GM04504 (cell line): Measurements from ENCODE around the gene CHEK1.
"Not testable (repeated sequence)": the region's sequence is repeated elsewhere in the genome, so short reads cannot be mapped to it uniquely, and the experiment has no call there.

Experiments used
- DNase-seq: peaks from one replicate; pipeline ENCODE4 v3.0.0-alpha.2; 2012; ENCODE audit warnings: low read depth

CHEK1 gene

DNA sequence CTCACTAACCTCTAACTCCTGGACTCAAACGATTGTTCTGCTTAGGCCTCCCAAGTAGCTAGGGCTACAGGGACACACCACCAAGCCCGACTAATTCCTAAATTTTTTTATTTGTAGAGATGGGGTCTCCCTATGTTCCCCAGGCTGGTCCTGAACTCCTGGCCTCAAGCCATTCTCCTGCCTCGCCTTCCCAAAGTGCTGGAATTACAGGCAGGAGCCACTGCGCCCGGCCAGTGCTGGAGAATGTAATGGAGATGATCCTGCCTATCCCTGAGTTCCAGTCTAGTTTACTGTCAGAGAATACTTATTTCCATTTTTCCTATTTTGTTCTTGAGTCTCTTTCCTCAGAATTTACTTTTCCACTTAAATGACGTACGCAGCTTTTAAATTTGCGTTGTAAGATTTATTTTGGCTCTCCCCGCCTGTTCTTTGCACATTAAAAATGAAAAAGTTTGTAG is at the start of gene CHEK1:
Gene CHEK1 (plus strand): TSS at position 408 of the 458 bp plus-strand sequence. CDS start 1,606 bp downstream, outside the sequence.
- no peak for DNase-seq

DNA sequence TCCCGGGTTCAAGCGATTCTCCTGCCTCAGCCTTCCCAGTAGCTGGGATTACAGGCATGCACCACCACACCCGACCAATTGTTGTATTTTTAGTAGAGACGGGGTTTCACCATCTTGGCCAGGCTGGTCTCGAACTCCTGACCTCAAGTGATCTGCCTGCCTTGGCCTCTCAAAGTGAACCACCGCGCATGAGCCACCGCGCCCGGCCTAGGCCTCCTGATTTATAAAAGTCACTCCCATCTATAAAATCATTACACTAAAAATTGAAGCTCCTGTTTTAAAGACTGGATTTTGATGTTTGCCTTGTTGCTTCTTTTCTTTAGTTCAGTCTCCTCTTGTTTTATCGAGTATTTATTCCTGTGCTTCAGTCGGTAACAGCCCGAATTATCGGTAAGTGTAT is 47.8 kb upstream of the CHEK1 start:
- not testable (repeated sequence) for DNase-seq

DNA sequence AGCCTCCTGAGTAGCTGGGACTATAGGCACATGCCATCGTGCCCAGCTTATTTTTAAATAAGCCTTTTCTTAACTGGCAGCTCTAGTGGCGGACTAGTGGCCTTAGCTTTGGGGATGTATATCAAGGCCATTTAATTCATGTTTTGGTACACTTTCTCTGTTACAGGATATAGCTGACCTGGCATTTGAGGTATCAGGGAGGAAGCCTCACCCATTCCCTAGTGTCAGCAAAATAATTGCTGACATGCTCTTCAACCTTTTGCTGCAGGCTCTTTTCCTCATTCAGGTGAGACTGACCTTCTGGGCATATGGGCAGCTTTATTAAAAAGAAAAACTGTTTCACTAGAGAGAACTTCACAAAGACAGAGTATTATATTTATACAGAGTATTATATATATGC is 46.2 kb upstream of the CHEK1 start:
- DNase-seq: no peak

DNA sequence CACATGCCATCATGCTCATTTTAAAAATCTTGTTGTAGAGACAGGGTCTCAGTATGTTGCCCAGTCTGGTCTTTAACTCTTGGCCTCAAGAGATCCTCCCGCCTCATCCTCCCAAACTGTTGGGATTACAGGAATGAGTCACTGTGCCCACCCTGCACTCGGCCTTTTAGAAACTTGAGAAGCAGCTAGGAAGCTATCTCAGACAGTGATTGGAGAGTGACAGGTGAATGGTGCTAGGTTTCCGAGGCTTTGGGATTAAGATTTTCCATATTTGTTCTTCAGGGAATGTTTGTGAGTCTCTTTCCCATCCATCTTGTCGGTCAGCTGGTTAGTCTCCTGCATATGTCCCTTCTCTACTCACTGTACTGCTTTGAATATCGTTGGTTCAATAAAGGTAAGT is 45.2 kb upstream of the CHEK1 start:
- DNase-seq: no peak

DNA sequence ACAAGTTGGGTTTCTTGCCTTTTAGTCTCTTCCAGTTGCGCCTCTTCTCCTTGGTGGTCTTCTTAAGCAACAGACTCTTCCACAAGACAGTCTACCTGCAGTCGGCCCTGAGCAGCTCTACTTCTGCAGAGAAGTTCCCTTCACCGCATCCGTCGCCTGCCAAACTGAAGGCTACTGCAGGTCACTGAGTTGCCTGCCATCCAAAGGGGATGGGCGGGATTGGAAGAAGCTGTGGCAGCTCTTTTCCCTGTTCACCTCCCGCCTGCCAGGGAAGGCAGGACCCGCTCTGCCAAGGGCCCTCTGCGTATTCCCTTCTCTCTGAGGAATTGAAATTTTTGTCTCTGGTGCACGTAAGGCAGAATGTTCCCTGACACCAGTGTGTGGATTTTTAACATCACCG is 41.5 kb upstream of the CHEK1 start:
- DNase-seq: no peak

DNA sequence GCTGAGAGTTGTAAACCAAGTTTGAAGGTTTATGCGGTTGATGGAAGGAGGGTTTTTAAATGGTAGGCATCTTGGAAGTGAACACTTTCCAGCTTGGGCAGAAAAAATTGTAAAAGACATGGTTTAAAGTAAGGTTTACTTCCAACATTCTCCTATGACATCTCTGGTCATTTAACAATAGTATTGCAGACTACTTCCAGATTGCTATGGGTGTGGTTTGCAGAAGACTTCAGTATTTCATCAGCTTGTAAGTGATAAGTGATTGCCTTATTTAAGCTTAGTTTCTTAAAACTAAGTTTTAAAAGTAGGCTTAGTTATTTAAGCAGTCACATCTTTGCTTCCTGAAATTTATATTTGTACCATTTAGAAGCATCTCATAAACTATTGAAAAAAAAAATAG is 39.5 kb upstream of the CHEK1 start:
- DNase-seq: no peak

DNA sequence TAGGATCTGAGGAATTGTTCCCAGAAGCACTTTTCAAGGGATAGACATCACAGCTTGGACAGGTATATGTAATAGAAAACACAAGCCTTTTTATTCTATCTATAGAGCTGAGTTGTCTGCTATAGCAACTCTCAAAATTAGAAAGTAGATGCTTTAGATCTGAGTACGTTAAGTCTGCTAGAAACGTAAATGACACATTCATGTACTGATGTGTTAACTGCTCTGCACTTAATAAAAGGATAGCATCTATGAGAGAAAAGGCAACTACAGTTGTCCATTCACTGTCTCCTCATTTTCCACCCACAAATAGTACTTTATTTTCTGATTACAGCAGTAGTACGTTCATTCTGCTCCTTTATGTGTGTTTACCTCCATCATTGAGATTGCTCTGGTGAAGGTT is 38.3 kb upstream of the CHEK1 start:
- no peak for DNase-seq

DNA sequence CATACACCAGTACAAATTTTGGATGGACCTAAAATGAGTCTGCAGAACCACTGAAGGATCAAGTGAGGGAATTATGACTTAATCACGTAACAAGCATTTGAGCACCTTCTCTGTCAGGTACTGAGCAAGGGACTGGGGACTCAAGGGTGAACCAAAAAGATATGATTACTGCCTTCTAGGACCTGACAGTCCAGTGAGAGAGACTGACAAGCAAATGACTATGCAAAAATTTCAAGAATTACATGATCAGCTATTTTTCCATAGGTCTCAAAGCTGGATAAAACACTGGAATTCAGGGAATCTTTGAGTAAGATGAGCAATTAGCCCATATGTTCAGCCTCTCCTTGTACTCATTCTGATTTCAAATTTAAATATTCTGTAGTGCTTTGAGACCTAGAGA is 37.5 kb upstream of the CHEK1 start:
- DNase-seq: no peak

DNA sequence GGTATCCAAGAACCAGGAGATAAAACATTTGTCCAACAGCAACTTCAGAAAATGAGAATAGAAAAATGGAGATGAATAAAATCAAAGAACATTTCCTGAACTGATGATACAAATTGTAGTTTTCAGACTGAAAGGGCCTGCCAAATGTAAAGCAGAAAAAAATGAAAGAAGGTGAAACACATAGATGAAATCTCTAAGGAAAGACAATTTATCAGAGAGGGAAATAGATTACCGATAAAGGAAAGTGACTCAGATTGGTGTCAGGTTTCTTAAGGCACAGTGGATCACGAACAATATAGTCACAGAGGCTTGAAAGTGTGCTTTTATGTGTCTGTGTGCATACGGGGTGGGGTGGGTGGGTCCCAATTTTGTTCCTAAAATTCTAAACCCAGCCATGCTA is 36.5 kb upstream of the CHEK1 start:
- no peak for DNase-seq

DNA sequence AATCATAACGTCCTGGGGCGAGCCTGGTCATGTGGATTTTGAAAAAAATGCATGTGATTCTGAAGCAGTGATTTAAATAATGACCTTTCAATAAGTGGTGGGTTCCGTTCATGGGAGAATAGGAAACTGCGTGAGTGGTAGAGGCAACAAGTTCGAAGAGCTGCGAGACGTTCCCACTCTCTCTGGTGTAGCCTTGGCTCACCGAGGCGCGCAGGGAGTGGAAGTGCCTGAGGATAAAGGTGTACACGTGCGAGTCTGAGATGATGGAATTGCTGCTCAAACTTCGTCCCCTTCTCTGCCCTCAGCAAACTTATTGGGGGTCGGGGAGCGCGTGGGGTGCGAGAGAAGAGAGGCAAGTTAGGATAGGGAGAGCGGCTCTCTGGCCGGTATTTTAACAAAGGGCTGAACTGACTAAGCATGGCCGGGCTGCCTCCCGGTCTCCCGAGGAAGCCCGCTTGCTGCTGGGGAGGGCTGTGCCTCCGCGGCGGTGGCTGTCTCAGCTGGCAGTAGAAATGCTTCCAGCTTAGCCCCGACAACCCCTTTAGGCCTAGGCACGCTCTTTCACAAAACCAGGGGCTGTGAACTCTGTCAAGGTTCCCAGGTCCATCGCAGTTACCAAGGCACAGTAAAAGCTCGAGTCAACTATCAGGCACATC is 33.2 kb upstream of the CHEK1 start:
- peak; percentile 13 for DNase-seq

DNA sequence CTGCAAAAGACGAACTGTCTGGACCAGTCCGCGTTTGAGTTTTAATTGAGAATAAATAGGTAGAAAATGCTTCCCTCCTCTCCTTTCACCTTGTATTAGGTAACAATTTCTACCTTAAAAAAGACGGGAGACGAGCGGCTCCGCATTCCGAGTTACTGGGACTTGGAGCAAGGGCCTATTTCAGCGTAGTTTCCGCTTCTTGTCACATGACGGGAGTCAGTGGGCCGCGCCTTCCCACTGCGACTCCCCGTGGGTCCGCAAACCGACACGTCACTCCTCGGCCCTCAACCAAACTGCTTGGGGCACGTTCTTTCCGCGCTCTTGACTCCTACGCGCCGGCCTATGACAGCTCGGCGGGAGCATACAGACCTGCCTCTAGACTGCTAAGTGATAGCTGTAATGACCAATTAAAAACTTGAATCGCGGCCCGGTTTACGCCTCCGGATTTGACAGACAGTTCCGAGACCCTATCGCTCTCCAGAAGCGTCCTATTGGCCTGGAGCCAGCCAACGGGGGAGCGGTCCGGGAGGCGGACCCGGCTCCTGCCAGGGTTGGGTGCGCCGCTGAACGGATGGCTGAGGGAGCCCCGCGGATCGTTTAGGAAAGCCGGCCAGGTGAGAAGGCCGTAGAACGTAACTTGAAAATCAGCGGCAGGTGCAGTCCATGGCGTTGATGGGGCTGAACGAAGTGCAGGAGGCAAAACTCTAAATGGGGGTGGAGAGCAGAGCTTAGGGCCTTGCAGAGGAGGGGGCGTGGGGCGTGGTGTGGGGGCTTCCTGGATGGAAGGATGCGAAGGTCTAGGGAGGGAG is 32.5 kb upstream of the CHEK1 start, which contains the start of gene STT3A:
Gene STT3A (plus strand): TSS at position 548 of the 809 bp plus-strand sequence. CDS start 3,064 bp downstream, outside the sequence.
- peak; percentile 100 for DNase-seq

DNA sequence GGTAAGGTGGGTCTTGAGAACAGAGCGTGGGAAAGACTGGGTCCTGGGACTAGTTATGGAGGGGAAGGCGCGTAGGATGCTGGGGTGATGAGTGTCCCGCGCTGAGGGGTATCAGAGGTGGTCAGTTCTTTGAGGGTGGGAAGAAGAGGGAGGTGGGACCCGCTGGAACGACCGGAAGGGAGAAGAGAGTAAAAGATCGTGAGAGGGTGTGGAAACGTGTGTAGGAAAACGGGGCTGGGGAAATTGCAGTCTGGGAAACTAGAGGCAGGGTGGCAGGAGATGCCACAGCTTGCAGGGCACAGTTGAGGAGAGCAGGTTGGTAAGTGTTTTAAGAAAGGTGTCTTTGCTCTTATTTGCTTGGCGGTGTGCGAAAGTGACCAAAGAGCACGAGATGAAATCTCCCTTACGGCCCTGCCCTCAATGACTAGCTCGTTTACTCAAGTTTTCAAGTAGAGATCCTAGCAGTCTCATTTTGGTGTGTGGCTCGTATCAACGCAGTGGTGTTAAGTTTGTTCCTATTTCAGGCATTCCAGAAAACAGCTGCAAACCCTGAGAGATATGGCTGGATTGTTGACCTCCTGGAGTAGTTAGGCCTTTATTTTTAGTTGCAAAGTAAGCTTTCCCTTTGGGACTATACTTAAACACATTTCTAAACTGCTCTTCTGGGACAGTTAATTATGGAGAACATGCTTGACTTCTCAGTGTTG is 31.7 kb upstream of the CHEK1 start:
- peak; percentile 9 for DNase-seq

DNA sequence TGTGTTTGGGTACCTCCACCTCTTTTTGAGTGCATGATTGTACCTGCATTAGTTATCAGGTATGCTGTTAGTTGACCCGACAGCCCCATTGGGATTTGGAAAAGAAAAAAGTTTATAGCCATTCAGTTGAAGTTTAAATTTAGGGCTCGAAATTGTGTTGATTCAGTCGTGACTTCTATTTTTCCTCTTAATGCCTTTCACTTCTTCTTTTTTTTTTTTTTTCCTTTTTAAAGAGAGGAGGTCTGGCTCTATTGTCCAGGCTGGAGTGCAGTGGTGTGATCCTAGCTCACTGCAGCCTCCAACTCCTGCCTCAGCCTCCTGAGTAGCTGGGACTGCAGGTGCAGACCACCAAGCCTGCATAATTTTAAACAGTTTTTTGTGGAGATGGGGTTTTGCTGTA is 30.0 kb upstream of the CHEK1 start:
- DNase-seq: no peak

DNA sequence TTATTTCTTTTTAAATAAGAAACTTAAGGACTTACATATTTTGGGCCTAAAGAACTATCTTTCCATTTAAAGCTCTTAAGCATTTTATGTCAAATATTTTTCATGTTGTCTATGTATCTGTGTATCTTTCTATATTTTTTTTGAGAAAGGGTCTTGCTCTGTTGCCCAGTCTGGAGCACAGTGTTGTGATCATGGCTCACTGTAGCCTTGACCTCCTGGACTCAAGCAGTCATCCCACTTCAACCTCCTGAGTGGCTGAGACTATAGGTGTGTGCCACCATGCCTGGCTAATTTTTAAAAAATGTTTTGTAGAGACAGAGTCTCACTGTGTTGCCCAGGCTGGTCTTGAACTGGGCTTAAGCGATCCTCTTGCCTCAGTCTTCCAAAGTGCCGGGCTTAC is 24.3 kb upstream of the CHEK1 start:
- DNase-seq: no peak

DNA sequence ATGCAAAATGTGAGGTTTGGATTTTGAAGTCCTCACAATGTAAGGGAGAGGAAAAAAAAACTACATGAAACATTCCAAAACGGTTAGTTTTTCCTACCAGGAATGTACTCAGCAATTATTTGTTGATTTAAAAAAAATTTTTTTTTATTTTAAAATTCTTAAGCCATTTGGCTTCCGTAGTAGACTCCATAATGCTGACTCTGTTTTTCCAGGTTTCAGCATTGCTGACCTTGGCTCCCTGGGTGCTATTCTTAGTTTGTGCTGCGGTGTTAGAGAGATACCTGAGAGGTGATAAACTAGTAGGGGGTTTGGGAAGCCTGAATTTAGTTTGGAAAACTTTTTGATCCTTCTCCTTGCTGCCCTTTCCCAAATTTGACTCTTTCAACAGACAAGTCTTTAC is 21.8 kb upstream of the CHEK1 start:
- DNase-seq: no peak

DNA sequence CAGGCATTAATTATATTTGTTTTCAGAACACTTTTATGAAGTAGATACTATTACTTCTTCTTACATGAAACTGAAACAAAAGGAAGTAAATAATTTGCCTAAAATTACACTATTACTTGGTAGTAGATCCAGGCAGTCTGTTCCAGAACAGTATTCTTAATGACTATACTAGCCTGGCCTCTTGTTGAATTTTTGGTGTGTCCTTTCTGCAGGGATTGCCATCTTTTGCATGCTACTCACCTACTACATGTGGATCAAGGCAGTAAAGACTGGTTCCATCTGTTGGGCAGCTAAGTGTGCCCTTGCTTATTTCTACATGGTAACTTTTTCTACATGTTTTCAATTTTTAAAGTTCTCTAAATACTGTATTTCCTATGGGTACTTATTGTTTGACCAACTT is 19.5 kb upstream of the CHEK1 start:
- DNase-seq: no peak

DNA sequence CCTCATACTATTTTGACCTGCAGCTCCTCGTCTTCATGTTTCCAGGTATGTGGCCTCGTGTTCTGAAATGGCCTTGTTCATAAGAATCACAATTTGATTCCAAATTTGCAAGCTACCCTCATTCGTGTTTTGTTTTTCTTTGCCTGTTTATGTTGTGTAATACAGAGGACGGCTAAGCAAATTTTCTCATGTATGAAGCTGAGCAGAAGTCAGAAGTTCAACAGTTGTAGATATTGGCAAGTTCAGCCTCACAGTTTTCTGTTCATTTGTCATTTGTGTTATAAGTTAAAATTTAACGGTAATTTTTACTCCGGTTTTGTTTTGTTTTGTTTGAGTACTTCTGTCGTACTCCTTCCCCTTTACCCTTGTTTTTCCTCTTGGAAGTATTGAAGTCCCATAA is 15.4 kb upstream of the CHEK1 start:
- DNase-seq: no peak

DNA sequence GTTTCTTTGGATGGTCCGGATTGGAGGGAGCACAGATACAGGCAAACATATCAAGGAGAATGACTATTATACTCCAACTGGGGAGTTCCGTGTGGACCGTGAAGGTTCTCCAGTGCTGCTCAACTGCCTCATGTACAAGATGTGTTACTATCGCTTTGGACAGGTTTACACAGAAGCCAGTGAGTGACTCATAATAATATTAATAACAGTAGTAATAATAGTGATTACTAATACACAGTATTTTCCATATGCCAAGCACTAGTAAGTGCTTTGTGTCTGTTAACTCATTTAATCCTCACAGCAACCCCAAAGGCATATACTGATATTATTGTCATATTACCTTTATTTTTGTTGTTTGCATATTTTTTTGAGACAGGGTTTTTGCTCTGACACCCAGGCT is 6.6 kb upstream of the CHEK1 start:
- no peak for DNase-seq

DNA sequence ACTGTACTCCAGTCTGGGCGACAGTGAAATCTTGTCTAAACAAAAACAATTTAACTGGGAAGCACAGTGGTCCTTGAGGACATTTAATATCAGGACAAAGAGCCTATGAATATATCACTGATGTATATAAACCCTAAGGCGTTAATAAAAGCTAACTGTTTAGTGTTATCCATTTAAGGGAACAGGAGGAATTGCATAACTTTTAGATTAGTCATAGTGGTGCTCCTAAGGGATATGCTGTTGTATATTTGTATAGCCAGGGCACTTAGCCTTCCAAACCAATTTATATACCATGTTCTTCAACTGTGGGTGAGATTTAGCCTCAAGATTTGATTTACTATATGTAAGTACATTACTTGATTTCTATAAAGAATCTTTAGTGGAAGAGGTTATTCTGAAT is 3.0 kb upstream of the CHEK1 start:
- no peak for DNase-seq

DNA sequence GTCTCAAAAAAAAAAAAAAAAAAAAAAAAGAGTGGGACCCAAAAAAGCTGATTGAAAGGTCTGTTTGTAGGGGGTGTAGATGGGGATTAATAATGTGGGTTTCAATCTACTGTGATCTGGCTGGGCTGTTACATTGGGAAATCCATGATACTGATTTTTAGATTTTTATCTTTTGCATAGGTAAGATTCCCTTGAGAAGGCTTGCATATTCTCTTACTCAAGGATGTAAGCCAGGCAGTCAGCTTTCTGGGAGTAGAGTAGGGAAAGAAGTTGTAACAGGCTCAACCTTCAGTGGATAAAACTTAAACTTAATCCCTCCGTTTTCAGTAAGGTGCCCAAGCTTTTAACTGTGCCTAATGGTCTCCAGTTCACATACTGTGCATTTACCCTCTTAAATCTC is 1.9 kb upstream of the CHEK1 start:
- no peak for DNase-seq

DNA sequence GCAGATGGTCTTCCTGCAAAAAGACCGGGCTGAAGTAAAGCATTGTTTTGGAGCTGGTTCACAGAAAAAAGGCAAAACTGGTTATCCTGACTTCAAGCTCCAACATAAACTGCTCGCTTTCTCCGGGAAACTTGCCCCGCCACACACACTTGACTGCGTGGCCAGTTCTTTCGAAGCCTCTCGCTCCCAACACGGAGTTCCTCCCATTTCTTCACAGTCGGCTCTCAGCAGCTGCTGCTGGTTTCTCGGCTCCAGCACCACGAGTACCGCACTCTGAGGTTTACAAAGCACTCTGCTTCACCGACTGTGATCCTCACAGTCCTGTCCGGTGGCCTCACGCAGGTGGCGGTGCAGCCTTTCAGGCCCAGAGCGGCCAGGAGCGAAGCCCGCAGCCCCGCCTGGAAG is 264 bp downstream of the CHEK1 start:
- no peak for DNase-seq

DNA sequence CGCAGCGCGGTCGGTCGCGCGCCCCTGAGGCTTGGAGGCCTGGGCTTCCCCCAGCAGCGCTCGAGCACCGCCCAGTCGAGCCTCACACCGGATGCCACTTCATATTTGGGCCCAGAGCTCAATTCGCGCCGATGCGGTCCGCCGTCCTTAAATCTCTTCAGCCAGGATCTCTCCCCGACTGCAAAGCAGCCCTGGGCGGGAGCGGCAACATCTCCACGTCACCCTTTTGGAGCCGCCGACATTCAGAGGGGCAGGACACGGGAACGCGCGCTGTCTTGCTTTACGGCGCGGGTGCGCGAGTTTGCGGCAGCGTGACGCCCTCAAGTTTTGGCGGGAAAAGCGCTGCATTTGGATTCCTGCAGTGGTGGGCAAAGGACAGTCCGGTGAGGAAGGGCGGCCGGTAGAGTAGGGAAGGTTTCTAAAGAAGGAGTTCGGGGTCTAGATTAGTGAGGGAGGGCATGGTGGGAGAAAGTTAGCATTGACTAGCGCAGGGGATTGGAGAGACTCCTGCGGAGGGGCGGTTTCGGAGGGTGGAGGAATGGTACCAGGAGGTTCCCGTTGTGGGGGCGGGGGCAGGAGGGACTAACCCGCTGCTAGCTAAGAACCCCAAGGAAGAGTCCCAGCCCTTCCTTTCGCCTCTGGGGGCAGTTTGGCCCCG is 796 bp downstream of the CHEK1 start:
- peak; percentile 74 for DNase-seq
